Kidney glomerular epithelial cell (primary cell): Measurements from ENCODE around the gene NLN.
"Not testable (repeated sequence)": the region's sequence is repeated elsewhere in the genome, so short reads cannot be mapped to it uniquely, and the experiment has no call there.

Source experiments
- DNase-seq: peaks from one replicate; lab custom pipeline; 2025; lab: John Stamatoyannopoulos, UW

Gene NLN

GRCh38 chr5:65721720-65722574 lies at the start of gene NLN, which contains the start of gene SGTB:
Gene NLN, plus strand, starts transcription at chr5:65722205. Its CDS starts 169 bp downstream, at chr5:65722374.
Gene SGTB, minus strand, starts transcription at chr5:65722109. Its CDS starts 1,302 bp downstream, at chr5:65720807.
- DNase-seq: peak; percentile 67

- DNase-seq: no peak
Observed at GRCh38 chr5:65672796-65673195, 49.2 kb upstream of the NLN start.

- DNase-seq: no peak
Observed at GRCh38 chr5:65674749-65675148, 47.3 kb upstream of the NLN start.

- DNase-seq: not testable (repeated sequence)
Observed at GRCh38 chr5:65676056-65676455, 45.9 kb upstream of the NLN start.

- no peak for DNase-seq
Observed at GRCh38 chr5:65682148-65682547, 39.9 kb upstream of the NLN start.

GRCh38 chr5:65693121-65693520 lies 28.9 kb upstream of the NLN start:
- DNase-seq: no peak

GRCh38 chr5:65695162-65695755 lies 26.7 kb upstream of the NLN start:
- no peak for DNase-seq

GRCh38 chr5:65695896-65696295 lies 26.1 kb upstream of the NLN start:
- no peak for DNase-seq

- DNase-seq: no peak
Observed at GRCh38 chr5:65696892-65697291, 25.1 kb upstream of the NLN start.

GRCh38 chr5:65699338-65699737 lies 22.7 kb upstream of the NLN start:
- no peak for DNase-seq

- DNase-seq: no peak
Observed at GRCh38 chr5:65702036-65702435, 20.0 kb upstream of the NLN start.

GRCh38 chr5:65704621-65705239 lies 17.3 kb upstream of the NLN start:
- no peak for DNase-seq

- no peak for DNase-seq
Observed at GRCh38 chr5:65707663-65708062, 14.3 kb upstream of the NLN start.

GRCh38 chr5:65708145-65708544 lies 13.9 kb upstream of the NLN start:
- DNase-seq: no peak

GRCh38 chr5:65718576-65719310 lies 3.3 kb upstream of the NLN start:
- no peak for DNase-seq

- peak; percentile 45 for DNase-seq
Observed at GRCh38 chr5:65721050-65721719, 820 bp upstream of the NLN start.

GRCh38 chr5:65722575-65723403 lies 784 bp downstream of the NLN start:
- DNase-seq: peak; percentile 50

- no peak for DNase-seq
Observed at GRCh38 chr5:65727491-65728156, 5.6 kb downstream of the NLN start.

- no peak for DNase-seq
Observed at GRCh38 chr5:65728218-65728617, 6.2 kb downstream of the NLN start.

GRCh38 chr5:65730910-65731309 lies 8.9 kb downstream of the NLN start:
- DNase-seq: no peak
